Mucosa of stomach (tissue), 1 donor: ENCODE measurements around the gene CPLANE2.
A peak's percentile ranks its signal among the peaks of the same experiment; 100 is the strongest.
"Not testable (repeated sequence)": the region's sequence is repeated elsewhere in the genome, so short reads cannot be mapped to it uniquely, and the experiment has no call there.

Source experiments
- H3K27me3 ChIP-seq: one replicate; pipeline ENCODE4 v1.7.0; 2013; ENCODE audit warnings: mild to moderate bottlenecking, low read length; ENCODE audit not compliant: control insufficient read depth, insufficient read depth
- H3K36me3 ChIP-seq: one replicate; pipeline ENCODE4 v1.7.0; 2013; ENCODE audit warnings: low read length; ENCODE audit not compliant: control insufficient read depth, insufficient read depth
- H3K4me1 ChIP-seq: one replicate; pipeline ENCODE4 v1.7.0; 2013; ENCODE audit warnings: mild to moderate bottlenecking, low read length; ENCODE audit not compliant: control insufficient read depth, insufficient read depth
- H3K4me3 ChIP-seq: one replicate; pipeline ENCODE4 v1.7.0; 2013; ENCODE audit warnings: low read length
- H3K9ac ChIP-seq: one replicate; pipeline ENCODE4 v1.7.0; 2013; ENCODE audit warnings: mild to moderate bottlenecking, low read length, moderate library complexity
- H3K9me3 ChIP-seq: one replicate; pipeline ENCODE4 v1.7.0; 2013; ENCODE audit warnings: mild to moderate bottlenecking, low read length, moderate library complexity; ENCODE audit not compliant: control insufficient read depth
- donor health status: Pancreatic carcinoma.

The CPLANE2 gene

GRCh38 chr1:16235944-16236510 is 956 bp downstream of the CPLANE2 start:
- no peaks in the 10 kb centered on the region for H3K9me3 ChIP-seq
- H3K9ac ChIP-seq, result peak overlapping the region; percentile 88
- peak overlapping the region; percentile 86 for H3K4me3 ChIP-seq

GRCh38 chr1:16235347-16235746 is 1.6 kb downstream of the CPLANE2 start:
- Histone ChIP-seq H3K36me3 (no peaks in the 10 kb centered on the region), H3K9ac (no peak overlapping the region), H3K4me1 (peaks cover 21% of the 10 kb centered on the region), H3K9me3 (no peaks in the 10 kb centered on the region), H3K27me3 (no peaks in the 10 kb centered on the region), H3K4me3 (no peak overlapping the region)

More at GRCh38 chr1:16235944-16236510, 956 bp downstream of the CPLANE2 start:
- H3K27me3 ChIP-seq, result no peaks in the 10 kb centered on the region
- H3K4me1 ChIP-seq, result peaks cover 21% of the 10 kb centered on the region
- H3K36me3 ChIP-seq, result no peaks in the 10 kb centered on the region

GRCh38 chr1:16233431-16233830 is 3.6 kb downstream of the CPLANE2 start:
- no peaks in the 10 kb centered on the region for H3K36me3 ChIP-seq
- peaks cover 21% of the 10 kb centered on the region for H3K4me1 ChIP-seq
- no peak overlapping the region for H3K4me3 ChIP-seq
- no peaks in the 10 kb centered on the region for H3K27me3 ChIP-seq
- no peak overlapping the region for H3K9ac ChIP-seq
- H3K9me3 ChIP-seq, result no peaks in the 10 kb centered on the region

GRCh38 chr1:16232316-16232710 is 4.7 kb downstream of the CPLANE2 start:
- Histone ChIP-seq H3K9ac (no peak overlapping the region), H3K27me3 (peaks cover 7% of the 10 kb centered on the region), H3K4me3 (no peak overlapping the region)

GRCh38 chr1:16231331-16232315 is 5.4 kb downstream of the CPLANE2 start:
- Histone ChIP-seq H3K9me3 (no peaks in the 10 kb centered on the region), H3K4me1 (peaks cover 9% of the 10 kb centered on the region), H3K36me3 (no peaks in the 10 kb centered on the region), H3K27me3 (peaks cover 7% of the 10 kb centered on the region), H3K9ac (no peak overlapping the region), H3K4me3 (no peak overlapping the region)

More at GRCh38 chr1:16232316-16232710, 4.7 kb downstream of the CPLANE2 start:
- Histone ChIP-seq H3K36me3 (no peaks in the 10 kb centered on the region), H3K4me1 (peaks cover 14% of the 10 kb centered on the region), H3K9me3 (no peaks in the 10 kb centered on the region)

GRCh38 chr1:16230744-16231143 is 6.2 kb downstream of the CPLANE2 start:
- peaks cover 8% of the 10 kb centered on the region for H3K4me1 ChIP-seq
- peaks cover 14% of the 10 kb centered on the region for H3K27me3 ChIP-seq
- no peaks in the 10 kb centered on the region for H3K9me3 ChIP-seq
- no peaks in the 10 kb centered on the region for H3K36me3 ChIP-seq
- no peak overlapping the region for H3K4me3 ChIP-seq
- no peak overlapping the region for H3K9ac ChIP-seq

- H3K27me3 ChIP-seq, result peaks cover 14% of the 10 kb centered on the region
- H3K9me3 ChIP-seq, result no peaks in the 10 kb centered on the region
- peaks cover 8% of the 10 kb centered on the region for H3K4me1 ChIP-seq
- no peak overlapping the region for H3K4me3 ChIP-seq
- H3K9ac ChIP-seq, result no peak overlapping the region
- no peaks in the 10 kb centered on the region for H3K36me3 ChIP-seq
Observed at GRCh38 chr1:16229976-16230740, 6.8 kb downstream of the CPLANE2 start.

GRCh38 chr1:16226490-16227179 is 10.3 kb downstream of the CPLANE2 start:
- Histone ChIP-seq H3K4me3 (peak overlapping the region; percentile 46), H3K9me3 (no peaks in the 10 kb centered on the region), H3K4me1 (peaks cover 8% of the 10 kb centered on the region), H3K36me3 (no peaks in the 10 kb centered on the region), H3K9ac (peak overlapping the region; percentile 47), H3K27me3 (peaks cover 14% of the 10 kb centered on the region)

- H3K4me3 ChIP-seq, result peak overlapping the region; percentile 46
- H3K9me3 ChIP-seq, result no peaks in the 10 kb centered on the region
- no peaks in the 10 kb centered on the region for H3K36me3 ChIP-seq
- peaks cover 8% of the 10 kb centered on the region for H3K4me1 ChIP-seq
- H3K9ac ChIP-seq, result peak overlapping the region; percentile 47
- H3K27me3 ChIP-seq, result peaks cover 14% of the 10 kb centered on the region
Observed at GRCh38 chr1:16226129-16226489, 10.9 kb downstream of the CPLANE2 start.

- peaks cover 14% of the 10 kb centered on the region for H3K27me3 ChIP-seq
- no peak overlapping the region for H3K9ac ChIP-seq
- H3K4me3 ChIP-seq, result no peak overlapping the region
- no peaks in the 10 kb centered on the region for H3K36me3 ChIP-seq
- peaks cover 12% of the 10 kb centered on the region for H3K4me1 ChIP-seq
- no peaks in the 10 kb centered on the region for H3K9me3 ChIP-seq
Observed at GRCh38 chr1:16224472-16224871, 12.5 kb downstream of the CPLANE2 start.

GRCh38 chr1:16222716-16223115 is 14.3 kb downstream of the CPLANE2 start:
- H3K9ac ChIP-seq, result not testable (repeated sequence)

More at GRCh38 chr1:16222716-16223115, 14.3 kb downstream of the CPLANE2 start:
- Histone ChIP-seq H3K27me3 (peaks cover 11% of the 10 kb centered on the region), H3K4me1 (peaks cover 22% of the 10 kb centered on the region)
- H3K36me3 ChIP-seq, H3K4me3 ChIP-seq, H3K9me3 ChIP-seq: not testable (repeated sequence)
